NB4 (cell line): ENCODE data around the gene ALDH1L2.

Source experiments
- DNase-seq: peaks from one replicate; pipeline ENCODE4 v3.0.0; 2010; ENCODE audit warnings: low read depth
- H3K4me3 ChIP-seq: one replicate; pipeline ENCODE4 v1.5.1; 2011; ENCODE audit warnings: mild to moderate bottlenecking, low read depth, low read length, moderate library complexity
- CTCF ChIP-seq: IDR thresholded peaks from one replicate; pipeline ENCODE4 v1.5.1; 2012; ENCODE audit warnings: low read depth, low read length
- MYC ChIP-seq: IDR thresholded peaks from 2 replicates; pipeline ENCODE4 v1.6.1; 2011; ENCODE audit warnings: low read depth, low read length
- POLR2A ChIP-seq: IDR thresholded peaks from 2 replicates; pipeline ENCODE4 v1.6.1; 2011; ENCODE audit warnings: mild to moderate bottlenecking; ENCODE audit not compliant: insufficient read length; ENCODE audit errors: extremely low read depth
- TF ChIP-seq, protein P1 (sequence below): IDR thresholded peaks from 2 replicates; pipeline ENCODE4 v1.6.1; 2011; ENCODE audit warnings: low read depth, low read length

Gene ALDH1L2

DNA sequence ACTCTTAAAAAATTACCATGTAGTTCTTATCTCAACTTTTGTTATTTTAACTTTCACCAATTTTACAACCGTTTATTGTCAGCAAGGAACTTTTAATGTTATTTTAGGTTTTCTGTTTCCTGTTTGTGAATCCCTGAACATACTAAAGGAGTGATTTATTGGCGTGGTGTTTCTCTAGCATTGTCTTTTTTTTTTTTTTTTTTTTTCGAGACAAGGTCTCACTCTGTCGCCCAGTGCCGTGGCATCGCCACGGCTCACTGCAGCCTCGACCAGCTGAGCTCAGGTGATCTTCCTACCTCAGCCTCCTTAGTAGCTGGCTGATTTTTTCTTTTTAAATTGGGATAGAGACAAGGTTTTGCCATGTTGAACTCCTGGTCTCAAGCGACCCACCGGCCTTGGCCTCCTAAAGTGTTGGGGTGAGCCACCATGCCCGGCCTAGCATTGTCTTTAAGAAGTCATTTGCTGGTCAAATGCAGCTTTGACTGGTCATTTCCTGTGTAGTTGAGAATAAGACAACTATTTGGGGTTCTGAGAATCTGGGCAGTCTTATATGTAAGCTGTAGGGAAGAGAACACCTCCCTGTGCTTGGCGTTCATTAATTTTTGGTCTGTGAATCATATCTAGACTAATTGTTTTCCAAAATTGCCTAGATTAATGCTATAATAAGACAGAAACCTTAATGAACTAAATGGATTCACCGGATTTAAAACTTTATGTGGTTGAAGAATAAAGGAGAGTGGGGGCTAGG lies 25.4 kb upstream of the ALDH1L2 start:
- TF ChIP-seq, protein P1, sequence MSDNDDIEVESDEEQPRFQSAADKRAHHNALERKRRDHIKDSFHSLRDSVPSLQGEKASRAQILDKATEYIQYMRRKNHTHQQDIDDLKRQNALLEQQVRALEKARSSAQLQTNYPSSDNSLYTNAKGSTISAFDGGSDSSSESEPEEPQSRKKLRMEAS = no peak
- no peak for TF ChIP-seq POLR2A
- TF ChIP-seq MYC = no peak
- TF ChIP-seq CTCF = no peak
- H3K4me3 ChIP-seq = peak overlapping the region; percentile 84
- DNase-seq = peak; percentile 66

DNA sequence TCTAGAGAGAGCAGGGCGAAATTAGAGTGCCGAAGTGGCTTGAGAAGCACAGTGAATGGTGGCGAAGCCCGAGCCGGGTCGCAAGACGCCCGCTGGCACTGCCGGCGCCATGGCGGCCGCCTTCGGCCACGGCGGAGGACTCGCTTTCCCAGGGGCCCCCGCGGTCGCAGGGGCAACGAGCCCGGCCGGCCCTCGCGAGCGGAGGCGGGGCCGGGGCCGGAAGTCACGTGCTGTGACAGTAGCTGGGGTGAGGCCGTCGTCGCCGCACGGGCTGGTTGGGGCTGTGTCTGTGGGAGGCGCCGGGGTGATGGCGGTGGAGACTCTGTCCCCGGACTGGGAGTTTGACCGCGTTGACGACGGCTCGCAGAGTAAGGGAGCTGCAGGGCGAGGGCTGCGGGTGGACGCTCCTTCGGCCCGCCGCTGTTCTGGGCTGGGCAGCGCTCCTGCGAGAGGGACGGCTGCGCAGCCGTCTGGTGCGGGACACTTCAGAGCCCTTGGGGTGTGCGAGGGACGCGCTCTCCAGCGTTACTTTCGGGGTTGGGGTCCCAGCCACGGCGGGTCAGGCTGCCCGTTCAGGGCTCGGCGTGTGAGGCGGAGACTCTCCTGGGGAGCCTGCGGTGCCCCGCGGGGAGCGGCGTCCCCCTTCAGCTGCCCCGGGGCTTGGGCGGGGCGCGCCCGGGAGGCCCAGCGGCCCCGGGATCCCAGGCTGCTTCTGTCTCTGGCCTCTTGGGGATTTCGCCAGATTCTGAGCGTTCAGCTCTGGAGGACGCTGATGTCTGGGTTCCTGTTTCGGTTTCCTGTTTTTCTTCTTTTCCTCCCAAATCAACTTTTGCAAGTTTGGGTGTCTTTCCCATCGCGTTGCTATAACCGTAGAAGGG lies 23.5 kb upstream of the ALDH1L2 start, which contains the start of gene WASHC4:
Gene WASHC4 (plus strand): TSS at position 238 of the 878 bp plus-strand sequence. CDS start 70 bp downstream, at position 308.
- TF ChIP-seq, protein P1 = peak; percentile 98
- no peak for TF ChIP-seq CTCF
- peak; percentile 97 for TF ChIP-seq POLR2A
- TF ChIP-seq MYC = peak; percentile 77
- peak; percentile 98 for DNase-seq
- H3K4me3 ChIP-seq = peak within 1 kb of the TSS; percentile 84

GRCh38 chr12:105107171-105107493 lies 22.9 kb upstream of the ALDH1L2 start:
- TF ChIP-seq CTCF (no peak), POLR2A (no peak), MYC (no peak)
- TF ChIP-seq, protein P1 = no peak
- peak overlapping the region; percentile 82 for H3K4me3 ChIP-seq
- DNase-seq = peak; percentile 80

DNA sequence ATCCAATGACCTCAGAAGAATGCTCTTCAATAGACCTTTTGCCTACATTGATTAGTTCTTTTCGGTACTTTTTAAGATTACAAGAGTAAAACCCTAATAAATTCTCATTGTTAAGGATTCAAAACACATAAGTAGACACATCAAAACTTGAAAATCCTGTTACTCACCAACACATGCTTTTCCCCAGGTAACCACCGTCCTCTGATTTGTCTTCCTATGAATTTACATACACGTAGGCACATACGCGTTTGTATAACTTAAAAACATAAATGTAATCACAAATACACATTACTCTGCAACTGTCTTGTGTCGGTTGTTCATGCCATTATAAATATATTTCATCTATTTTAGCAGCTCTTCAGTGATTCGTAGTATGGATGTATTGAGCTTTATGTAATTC lies 22.4 kb upstream of the ALDH1L2 start:
- peak; percentile 22 for DNase-seq
- H3K4me3 ChIP-seq = peak overlapping the region; percentile 82
- no peak for TF ChIP-seq POLR2A
- TF ChIP-seq MYC = no peak
- TF ChIP-seq CTCF = no peak

DNA sequence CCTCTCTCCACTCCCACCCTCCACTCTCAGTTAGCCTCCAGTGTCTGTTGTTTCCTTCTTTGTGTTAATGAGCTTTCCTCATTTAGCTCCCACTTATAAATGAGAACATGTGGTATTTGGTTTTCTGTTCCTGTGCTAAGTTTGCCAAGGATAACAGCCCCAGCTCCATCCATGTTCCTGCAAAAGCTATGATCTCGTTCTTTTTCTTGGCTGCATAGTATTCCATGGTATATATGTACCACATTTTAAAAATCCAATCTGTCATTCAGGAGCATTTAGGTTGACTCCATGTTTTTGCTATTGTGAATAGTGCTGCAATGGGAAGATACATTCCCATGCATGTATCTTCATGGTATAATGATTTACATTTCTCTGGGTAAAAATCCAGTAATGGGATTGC lies 20.5 kb upstream of the ALDH1L2 start:
- TF ChIP-seq POLR2A (no peak), MYC (no peak)
- H3K4me3 ChIP-seq = no peak overlapping the region
- DNase-seq = no peak

- no peak for TF ChIP-seq CTCF
- TF ChIP-seq MYC = no peak
- no peak for TF ChIP-seq POLR2A
- TF ChIP-seq, protein P1 = no peak
- H3K4me3 ChIP-seq = no peak overlapping the region
- no peak for DNase-seq
These were observed 18.4 kb upstream of the ALDH1L2 start for GRCh38 chr12:105102673-105103072.
